WTC11 (cell line): ENCODE results near the gene TROAP. TPM values are rescaled to one million over a fixed set of nuclear protein-coding genes. Genes with fewer than 3 reads are reported as not detected.

ENCODE experiments used
- ATAC-seq: fragments of 200-7000 bp; cut with Tn5 transposase; 2 replicates; pipeline ENCODE4 v1.10.0; 2021; ENCODE audit warnings: mild to moderate bottlenecking, moderate library complexity
- CTCF ChIA-PET: fragments of 300-600 bp; sonication (Branson Sonifier 250); formaldehyde crosslinking; loops from one replicate; lab custom pipeline; 2021; ENCODE audit warnings: antibody characterized with exemption; lab: Charles Lee
- POLR2A ChIA-PET: fragments of 350-600 bp; sonication (Branson Sonifier 250); formaldehyde crosslinking; loops from one replicate; lab custom pipeline; 2021; ENCODE audit warnings: antibody characterized with exemption; lab: Charles Lee
- DNase-seq: peaks from one replicate; pipeline ENCODE4 v3.0.0; 2021; ENCODE audit warnings: low spot score
- H3K27ac Mint-ChIP-seq: 2 replicates; pipeline ENCODE4 v1.8.0; 2021; ENCODE audit warnings: mixed read lengths
- H3K27me3 Mint-ChIP-seq: 2 replicates; pipeline ENCODE4 v1.8.0; 2021; ENCODE audit warnings: low read depth, mild to moderate bottlenecking, moderate library complexity, mixed read lengths
- H3K36me3 Mint-ChIP-seq: 2 replicates; pipeline ENCODE4 v1.8.0; 2021; ENCODE audit warnings: mixed read lengths
- H3K4me1 Mint-ChIP-seq: 2 replicates; pipeline ENCODE4 v1.8.0; 2022; ENCODE audit warnings: mixed read lengths
- H3K4me3 Mint-ChIP-seq: 2 replicates; pipeline ENCODE4 v1.8.0; 2021; ENCODE audit warnings: mild to moderate bottlenecking, moderate library complexity, mixed read lengths
- H3K9me3 Mint-ChIP-seq: 2 replicates; pipeline ENCODE4 v1.8.0; 2021; ENCODE audit warnings: mixed read lengths
- ELF4 ChIP-seq: sonication (generic); formaldehyde crosslinking; IDR thresholded peaks from 2 replicates; pipeline ENCODE4 v1.8.1; 2022; ENCODE audit warnings: low read depth, mild to moderate bottlenecking, moderate library complexity, missing genetic modification reagents
- ETV6 ChIP-seq: sonication (generic); formaldehyde crosslinking; IDR thresholded peaks from 2 replicates; pipeline ENCODE4 v1.8.1; 2022; ENCODE audit warnings: mild to moderate bottlenecking, missing genetic modification reagents
- IRF1 ChIP-seq: sonication (generic); formaldehyde crosslinking; IDR thresholded peaks from 2 replicates; pipeline ENCODE4 v1.8.0; 2023; ENCODE audit warnings: missing genetic modification reagents
- JAZF1 ChIP-seq: fragments of 250-450 bp; sonication (Bioruptor Pico); IDR thresholded peaks from 2 replicates; pipeline ENCODE4 v1.9.0; 2021; ENCODE audit warnings: moderate library complexity, mild to moderate bottlenecking, inconsistent platforms
- KAT7 ChIP-seq: sonication (generic); formaldehyde crosslinking; IDR thresholded peaks from 2 replicates; pipeline ENCODE4 v1.8.1; 2023; ENCODE audit warnings: missing genetic modification reagents, mild to moderate bottlenecking, borderline replicate concordance
- MAX ChIP-seq: sonication (generic); formaldehyde crosslinking; IDR thresholded peaks from 2 replicates; pipeline ENCODE4 v1.8.0; 2022; ENCODE audit warnings: mild to moderate bottlenecking, missing genetic modification reagents
- PREB ChIP-seq: sonication (generic); formaldehyde crosslinking; IDR thresholded peaks from 2 replicates; pipeline ENCODE4 v1.8.1; 2022; ENCODE audit warnings: mild to moderate bottlenecking, missing genetic modification reagents, moderate library complexity, borderline replicate concordance
- TEAD1 ChIP-seq: sonication (generic); formaldehyde crosslinking; IDR thresholded peaks from 2 replicates; pipeline ENCODE4 v1.8.0; 2022; ENCODE audit warnings: mild to moderate bottlenecking, missing genetic modification reagents
- ZBTB43 ChIP-seq: sonication (generic); formaldehyde crosslinking; IDR thresholded peaks from 2 replicates; pipeline ENCODE4 v1.8.1; 2023; ENCODE audit warnings: mild to moderate bottlenecking, missing genetic modification reagents
- ZMAT4 ChIP-seq: fragments of 250-450 bp; sonication (Bioruptor Pico); IDR thresholded peaks from 2 replicates; pipeline ENCODE4 v1.9.0; 2021; ENCODE audit warnings: mild to moderate bottlenecking
- ZNF219 ChIP-seq: sonication (generic); formaldehyde crosslinking; IDR thresholded peaks from 2 replicates; pipeline ENCODE4 v1.8.0; 2023; ENCODE audit warnings: missing genetic modification reagents, mild to moderate bottlenecking, borderline replicate concordance
- ZNF423 ChIP-seq: fragments of 250-450 bp; sonication (Bioruptor Pico); IDR thresholded peaks from 2 replicates; pipeline ENCODE4 v2.1.2; 2022; ENCODE audit warnings: mild to moderate bottlenecking, moderate library complexity
- total RNA-seq: library from RNA; stranded (reverse); gene quantifications from 3 replicates; pipeline ENCODE4 v1.2.3, GENCODE V29; 2021
- TF ChIP-seq, protein P1 (sequence below): sonication (generic); formaldehyde crosslinking; IDR thresholded peaks from 2 replicates; pipeline ENCODE4 v1.8.1; 2023; ENCODE audit warnings: mild to moderate bottlenecking, missing genetic modification reagents, borderline replicate concordance
- TF ChIP-seq, protein P2 (sequence below): sonication (generic); formaldehyde crosslinking; IDR thresholded peaks from 2 replicates; pipeline ENCODE4 v1.8.1; 2023; ENCODE audit warnings: mild to moderate bottlenecking, moderate library complexity, missing genetic modification reagents

The TROAP gene
- total RNA-seq, 1 experiment from 2014 or later, result 89.2 TPM

DNA sequence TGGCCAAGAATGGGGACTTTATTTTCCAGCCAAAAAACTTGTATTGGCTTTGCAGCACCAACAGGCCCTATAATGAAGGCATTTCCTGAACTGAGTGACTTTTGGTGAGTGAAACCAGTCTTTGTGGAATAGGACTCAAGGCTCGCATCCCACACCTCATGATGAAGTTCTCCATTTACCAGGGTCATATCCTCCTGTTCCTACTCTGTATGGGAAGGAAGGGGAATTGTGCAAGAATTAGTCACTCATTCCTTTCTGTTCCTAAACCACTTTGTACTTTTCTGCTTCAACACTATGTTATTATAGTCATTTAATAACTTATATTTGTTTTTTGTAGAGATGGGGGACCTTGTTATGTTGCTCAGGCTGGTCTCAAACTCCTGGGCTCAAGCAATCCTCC is 41.9 kb downstream of the TROAP start (continued):
- TF ChIP-seq ZBTB43 (CRISPR knock-in tag), result no peak
- TF ChIP-seq PREB (CRISPR knock-in tag), result no peak
- TF ChIP-seq JAZF1 (CRISPR knock-in tag), result no peak

DNA sequence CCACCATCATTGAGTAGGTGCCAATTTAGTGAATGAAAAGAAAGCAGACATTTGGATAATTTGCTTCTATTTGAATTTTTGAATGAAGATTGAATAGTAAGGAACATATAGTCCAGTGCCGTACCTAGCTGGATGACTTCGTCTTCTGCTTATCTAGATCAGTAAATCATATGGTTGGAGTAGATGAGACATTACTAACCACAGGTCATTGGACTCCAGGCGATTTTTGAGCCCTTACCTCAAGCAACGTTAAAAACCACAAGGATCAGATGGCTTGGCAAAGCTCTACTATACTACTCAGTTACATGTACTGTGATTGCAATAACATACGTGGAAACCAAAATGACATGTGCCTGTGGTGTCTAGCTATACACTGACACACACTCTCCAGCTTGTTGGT is 42.5 kb downstream of the TROAP start:
- Mint-ChIP-seq H3K9me3 (no peaks in the 10 kb centered on the region), H3K27me3 (peaks cover 12% of the 10 kb centered on the region), H3K4me3 (peak overlapping the region; percentile 89), H3K4me1 (peaks cover 24% of the 10 kb centered on the region), H3K27ac (no peak overlapping the region), H3K36me3 (no peaks in the 10 kb centered on the region)
- no peak for ATAC-seq
- POLR2A ChIA-PET, result no interaction called here
- no peak for DNase-seq
- TF ChIP-seq IRF1 (no peak), TEAD1 (CRISPR knock-in tag) (no peak), ZMAT4 (CRISPR knock-in tag) (no peak), ETV6 (CRISPR knock-in tag) (no peak), ZBTB43 (CRISPR knock-in tag) (no peak), ZNF423 (CRISPR knock-in tag) (no peak), ELF4 (CRISPR knock-in tag) (no peak), MAX (no peak), ZNF219 (CRISPR knock-in tag) (no peak)
- TF ChIP-seq, protein P1, sequence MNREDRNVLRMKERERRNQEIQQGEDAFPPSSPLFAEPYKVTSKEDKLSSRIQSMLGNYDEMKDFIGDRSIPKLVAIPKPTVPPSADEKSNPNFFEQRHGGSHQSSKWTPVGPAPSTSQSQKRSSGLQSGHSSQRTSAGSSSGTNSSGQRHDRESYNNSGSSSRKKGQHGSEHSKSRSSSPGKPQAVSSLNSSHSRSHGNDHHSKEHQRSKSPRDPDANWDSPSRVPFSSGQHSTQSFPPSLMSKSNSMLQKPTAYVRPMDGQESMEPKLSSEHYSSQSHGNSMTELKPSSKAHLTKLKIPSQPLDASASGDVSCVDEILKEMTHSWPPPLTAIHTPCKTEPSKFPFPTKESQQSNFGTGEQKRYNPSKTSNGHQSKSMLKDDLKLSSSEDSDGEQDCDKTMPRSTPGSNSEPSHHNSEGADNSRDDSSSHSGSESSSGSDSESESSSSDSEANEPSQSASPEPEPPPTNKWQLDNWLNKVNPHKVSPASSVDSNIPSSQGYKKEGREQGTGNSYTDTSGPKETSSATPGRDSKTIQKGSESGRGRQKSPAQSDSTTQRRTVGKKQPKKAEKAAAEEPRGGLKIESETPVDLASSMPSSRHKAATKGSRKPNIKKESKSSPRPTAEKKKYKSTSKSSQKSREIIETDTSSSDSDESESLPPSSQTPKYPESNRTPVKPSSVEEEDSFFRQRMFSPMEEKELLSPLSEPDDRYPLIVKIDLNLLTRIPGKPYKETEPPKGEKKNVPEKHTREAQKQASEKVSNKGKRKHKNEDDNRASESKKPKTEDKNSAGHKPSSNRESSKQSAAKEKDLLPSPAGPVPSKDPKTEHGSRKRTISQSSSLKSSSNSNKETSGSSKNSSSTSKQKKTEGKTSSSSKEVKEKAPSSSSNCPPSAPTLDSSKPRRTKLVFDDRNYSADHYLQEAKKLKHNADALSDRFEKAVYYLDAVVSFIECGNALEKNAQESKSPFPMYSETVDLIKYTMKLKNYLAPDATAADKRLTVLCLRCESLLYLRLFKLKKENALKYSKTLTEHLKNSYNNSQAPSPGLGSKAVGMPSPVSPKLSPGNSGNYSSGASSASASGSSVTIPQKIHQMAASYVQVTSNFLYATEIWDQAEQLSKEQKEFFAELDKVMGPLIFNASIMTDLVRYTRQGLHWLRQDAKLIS (CRISPR knock-in tag), result no peak
- CTCF ChIA-PET, result interaction anchor here (2.1 to 2.6 kb wide), 6 partner anchors 18 to 216 kb away, joined by 9 to 69 read pairs (median 25); partner anchors contain the start of gene DNAJC22

DNA sequence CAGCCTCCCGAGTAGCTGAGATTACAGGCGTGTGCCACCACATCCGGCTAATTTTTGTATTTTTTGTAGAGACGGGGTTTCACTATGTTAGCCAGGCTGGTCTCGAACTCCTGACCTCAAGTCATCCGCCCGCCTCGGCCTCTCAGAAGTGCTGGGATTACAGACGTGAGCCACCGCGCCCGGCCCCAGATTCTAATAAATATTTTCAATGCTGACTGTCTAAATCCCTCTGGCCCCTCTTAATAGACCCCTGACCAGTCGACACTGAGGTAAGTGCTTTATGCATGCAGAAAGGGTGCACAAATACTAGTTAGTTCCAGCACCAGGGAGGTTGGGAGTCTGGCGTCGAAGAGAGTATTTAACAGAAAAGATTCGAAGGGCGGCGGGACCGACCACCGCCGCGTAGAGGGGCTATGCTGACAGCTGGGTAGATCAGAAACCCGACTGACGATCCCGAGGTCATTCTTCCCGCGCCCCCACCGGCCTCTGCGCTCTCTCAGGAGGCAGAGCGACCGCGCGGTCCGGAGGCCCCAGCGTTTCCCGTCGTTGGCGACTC is 43.1 kb downstream of the TROAP start:
- ChIA-PET POLR2A (interaction anchor here (1.0 to 1.9 kb wide), 8 partner anchors 10 to 146 kb away, joined by 3 to 8 read pairs (median 6); partner anchors contain the start of genes C1QL4, DNAJC22 and TROAP), CTCF (interaction anchor here (0.7 to 2.6 kb wide), 23 partner anchors 8 to 378 kb away, joined by 3 to 69 read pairs (median 9); partner anchors contain the start of genes C1QL4, DNAJC22, KCNH3 and PRPF40B)
- H3K36me3 Mint-ChIP-seq, result no peaks in the 10 kb centered on the region
- DNase-seq, result no peak
- H3K27ac Mint-ChIP-seq, result peak overlapping the region; percentile 97
- H3K9me3 Mint-ChIP-seq, result no peaks in the 10 kb centered on the region
- H3K27me3 Mint-ChIP-seq, result peaks cover 12% of the 10 kb centered on the region
- ATAC-seq, result peak; percentile 38
- H3K4me3 Mint-ChIP-seq, result peak overlapping the region; percentile 89
- peaks cover 25% of the 10 kb centered on the region for H3K4me1 Mint-ChIP-seq
- TF ChIP-seq MAX (peak; percentile 11; the same call in 1 of the 2 replicates), KAT7 (CRISPR knock-in tag) (no peak)
- TF ChIP-seq, protein P2, sequence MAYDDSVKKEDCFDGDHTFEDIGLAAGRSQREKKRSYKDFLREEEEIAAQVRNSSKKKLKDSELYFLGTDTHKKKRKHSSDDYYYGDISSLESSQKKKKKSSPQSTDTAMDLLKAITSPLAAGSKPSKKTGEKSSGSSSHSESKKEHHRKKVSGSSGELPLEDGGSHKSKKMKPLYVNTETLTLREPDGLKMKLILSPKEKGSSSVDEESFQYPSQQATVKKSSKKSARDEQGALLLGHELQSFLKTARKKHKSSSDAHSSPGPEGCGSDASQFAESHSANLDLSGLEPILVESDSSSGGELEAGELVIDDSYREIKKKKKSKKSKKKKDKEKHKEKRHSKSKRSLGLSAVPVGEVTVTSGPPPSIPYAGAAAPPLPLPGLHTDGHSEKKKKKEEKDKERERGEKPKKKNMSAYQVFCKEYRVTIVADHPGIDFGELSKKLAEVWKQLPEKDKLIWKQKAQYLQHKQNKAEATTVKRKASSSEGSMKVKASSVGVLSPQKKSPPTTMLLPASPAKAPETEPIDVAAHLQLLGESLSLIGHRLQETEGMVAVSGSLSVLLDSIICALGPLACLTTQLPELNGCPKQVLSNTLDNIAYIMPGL, result peak; percentile 10; the same call in 1 of the 2 replicates
